Thoracic aorta (tissue), 2 donors: ENCODE results near the gene FCER1G. TPM values are rescaled to one million over a fixed set of nuclear protein-coding genes. Genes with fewer than 3 reads are reported as not detected.
A peak's percentile ranks its signal among the peaks of the same experiment; 100 is the strongest.

Experiments
- ATAC-seq: fragments of 150-250 bp; one replicate; pipeline ENCODE4 v1.8.0; 2017; ENCODE audit warnings: low read depth; ENCODE audit not compliant: insufficient number of reproducible peaks, low FRiP score
- DNase-seq: peaks from one replicate; pipeline ENCODE4 v3.0.0-alpha.2; 2020; ENCODE audit warnings: low spot score
- H3K27ac ChIP-seq, 2 donors: fragments of 200-600 bp; sonication (generic); 1 replicate in 1 of 2; 2 replicates in 1 of 2; pipeline ENCODE4 v1.5.1; 2016; ENCODE audit warnings: mild to moderate bottlenecking in 2 of 2, moderate library complexity in 2 of 2
- H3K27me3 ChIP-seq: fragments of 200-600 bp; sonication (generic); replicated peaks from 2 replicates; pipeline ENCODE4 v1.6.0; 2016; ENCODE audit warnings: mild to moderate bottlenecking; ENCODE audit not compliant: insufficient read depth
- H3K36me3 ChIP-seq: fragments of 200-600 bp; sonication (generic); one replicate; pipeline ENCODE4 v1.5.1; 2016
- H3K4me1 ChIP-seq, 2 donors: fragments of 200-600 bp; sonication (generic); 1 replicate in 1 of 2; 2 replicates in 1 of 2; pipeline versions ENCODE4 v1.5.1 to v1.6.0; 2016; ENCODE audit warnings: low read depth in 2 of 2, mild to moderate bottlenecking in 1 of 2; ENCODE audit not compliant: control insufficient read depth in 1 of 2
- H3K4me3 ChIP-seq: fragments of 200-600 bp; sonication (generic); 2 replicates; pipeline ENCODE4 v1.5.1; 2016; ENCODE audit warnings: mild to moderate bottlenecking
- H3K9me3 ChIP-seq: fragments of 200-600 bp; sonication (generic); 2 replicates; pipeline ENCODE4 v1.5.1; 2016
- total RNA-seq, 2 donors: library from RNA; depleted of rRNA; stranded (reverse); fragments of >200 nt; gene quantifications; one replicate each; pipeline versions ENCODE4 v1.1.0 to v1.2.3, GENCODE V29; 2016
- TF ChIP-seq, protein P1 (sequence below): fragments of 200-600 bp; sonication (generic); IDR thresholded peaks from one replicate; pipeline ENCODE4 v1.5.1; 2019; ENCODE audit warnings: antibody characterized with exemption

FCER1G gene
- total RNA-seq, 2 donors from 2014 or later = 82.9 to 101 TPM

DNA sequence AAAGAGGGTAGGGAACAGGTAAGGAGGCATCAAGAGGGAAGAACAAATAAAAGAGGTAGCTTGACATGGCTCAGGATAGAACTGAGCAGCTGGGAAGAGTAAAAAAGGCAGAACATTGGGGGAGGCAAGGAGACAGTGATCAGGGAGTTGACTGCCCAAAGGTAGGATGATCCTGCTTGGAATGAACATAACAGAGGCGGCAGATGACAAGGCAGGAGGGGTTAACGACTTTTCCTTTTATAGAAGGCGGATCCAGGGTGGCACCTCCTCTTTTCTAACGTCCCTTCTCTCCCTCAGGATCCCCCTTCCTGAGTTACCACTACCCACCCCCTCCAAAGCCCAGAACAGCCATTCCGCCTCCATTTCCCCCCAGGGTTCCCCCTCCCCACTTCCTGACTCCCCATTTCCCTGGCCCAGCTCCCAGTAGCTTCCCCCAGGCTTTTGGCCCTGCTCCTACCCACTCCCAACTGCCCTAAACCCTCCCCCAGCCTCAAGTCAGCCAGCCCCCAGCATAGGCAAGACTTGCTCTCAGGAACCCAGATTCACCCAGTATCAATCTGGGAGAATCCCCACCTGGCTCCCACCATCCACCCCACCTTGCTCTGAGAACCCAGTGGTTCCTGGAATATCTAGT lies 15.5 kb upstream of the FCER1G start:
- no peak for ATAC-seq
- H3K4me1 ChIP-seq = peaks cover 10 to 35% of the 10 kb centered on the region in 2 donors
- peak overlapping the region; percentile 94 to 99 for H3K27ac ChIP-seq
- H3K36me3 ChIP-seq = no peaks in the 10 kb centered on the region
- no peaks in the 10 kb centered on the region for H3K27me3 ChIP-seq
- H3K9me3 ChIP-seq = no peaks in the 10 kb centered on the region
- DNase-seq = no peak
- TF ChIP-seq, protein P1, sequence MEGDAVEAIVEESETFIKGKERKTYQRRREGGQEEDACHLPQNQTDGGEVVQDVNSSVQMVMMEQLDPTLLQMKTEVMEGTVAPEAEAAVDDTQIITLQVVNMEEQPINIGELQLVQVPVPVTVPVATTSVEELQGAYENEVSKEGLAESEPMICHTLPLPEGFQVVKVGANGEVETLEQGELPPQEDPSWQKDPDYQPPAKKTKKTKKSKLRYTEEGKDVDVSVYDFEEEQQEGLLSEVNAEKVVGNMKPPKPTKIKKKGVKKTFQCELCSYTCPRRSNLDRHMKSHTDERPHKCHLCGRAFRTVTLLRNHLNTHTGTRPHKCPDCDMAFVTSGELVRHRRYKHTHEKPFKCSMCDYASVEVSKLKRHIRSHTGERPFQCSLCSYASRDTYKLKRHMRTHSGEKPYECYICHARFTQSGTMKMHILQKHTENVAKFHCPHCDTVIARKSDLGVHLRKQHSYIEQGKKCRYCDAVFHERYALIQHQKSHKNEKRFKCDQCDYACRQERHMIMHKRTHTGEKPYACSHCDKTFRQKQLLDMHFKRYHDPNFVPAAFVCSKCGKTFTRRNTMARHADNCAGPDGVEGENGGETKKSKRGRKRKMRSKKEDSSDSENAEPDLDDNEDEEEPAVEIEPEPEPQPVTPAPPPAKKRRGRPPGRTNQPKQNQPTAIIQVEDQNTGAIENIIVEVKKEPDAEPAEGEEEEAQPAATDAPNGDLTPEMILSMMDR = no peak
- H3K4me3 ChIP-seq = no peak overlapping the region

DNA sequence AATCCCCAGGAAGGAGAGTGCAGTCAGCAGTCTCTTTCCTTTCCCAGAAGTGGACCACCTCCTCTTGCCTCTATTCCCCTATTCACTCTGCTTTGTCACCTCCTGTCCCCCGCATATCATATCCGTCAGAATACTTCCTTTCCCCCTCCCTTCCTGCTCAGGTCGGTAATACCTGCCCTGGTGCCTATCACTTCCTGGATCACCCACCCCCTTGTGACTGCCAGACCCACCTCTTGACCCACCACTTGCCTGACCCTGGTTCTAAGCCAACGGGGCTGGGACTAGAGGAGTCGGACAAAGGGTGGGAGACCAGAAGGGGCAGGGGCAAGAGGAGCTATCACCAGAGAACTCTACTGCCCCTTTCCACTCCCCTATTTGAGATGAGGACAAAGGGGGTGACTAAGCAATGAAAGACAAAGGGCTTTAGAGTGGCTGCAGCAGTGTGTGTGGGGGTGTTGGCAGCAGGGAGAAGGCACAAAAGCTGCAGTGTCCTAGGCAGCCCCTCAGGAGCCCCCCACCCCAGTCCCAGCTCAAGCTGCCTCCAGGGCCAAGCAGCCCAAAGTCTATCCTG lies 14.6 kb upstream of the FCER1G start:
- Histone ChIP-seq H3K9me3 (no peaks in the 10 kb centered on the region), H3K27me3 (no peaks in the 10 kb centered on the region), H3K4me3 (no peak overlapping the region), H3K27ac (peak overlapping the region; percentile 94 to 99), H3K36me3 (no peaks in the 10 kb centered on the region), H3K4me1 (peaks cover 13 to 35% of the 10 kb centered on the region in 2 donors)
- ATAC-seq (no peak), DNase-seq (no peak)
- TF ChIP-seq, protein P1 = no peak

DNA sequence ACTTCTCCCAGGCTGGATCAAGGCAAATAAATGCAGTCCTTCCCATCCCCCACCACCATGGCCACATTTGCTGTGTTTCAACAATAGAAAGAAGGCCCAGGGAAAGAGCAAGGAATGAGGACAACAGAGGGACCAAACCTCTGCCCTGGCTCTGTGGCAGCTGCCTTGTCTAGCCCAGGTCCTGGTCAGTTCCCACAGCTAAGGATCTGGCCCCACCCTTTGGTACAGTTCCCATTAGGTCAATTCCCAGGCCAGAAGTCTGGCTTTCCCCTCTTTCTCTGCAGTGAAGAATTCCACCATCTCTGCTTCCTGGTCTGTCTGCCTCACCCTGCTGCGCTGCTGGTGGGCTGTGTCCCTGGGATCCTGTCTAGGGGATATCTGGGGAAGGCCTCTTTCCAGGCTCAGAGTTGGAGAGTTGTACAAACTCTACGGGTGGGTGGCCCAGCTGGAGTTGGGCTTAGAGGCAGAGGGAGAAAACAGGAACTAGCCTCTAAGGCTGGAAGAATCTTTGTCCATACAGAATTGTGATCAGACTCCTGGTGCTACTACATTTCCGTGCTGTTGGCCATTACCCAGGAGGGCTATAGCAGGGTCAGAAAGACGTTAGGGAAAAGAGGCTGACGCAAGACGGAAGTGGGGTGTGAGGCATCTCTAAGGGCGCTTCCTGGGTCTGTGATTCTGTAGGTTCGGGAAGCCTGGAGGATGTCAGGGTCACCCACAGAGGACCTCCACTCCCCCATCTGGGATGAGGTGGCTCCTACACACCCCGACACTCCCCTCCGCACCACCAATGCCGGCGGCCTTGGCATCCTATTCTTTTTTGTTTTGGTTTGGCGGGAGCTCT lies 13.9 kb upstream of the FCER1G start:
- Histone ChIP-seq H3K27me3 (no peaks in the 10 kb centered on the region), H3K36me3 (peaks cover under 1% of the 10 kb centered on the region), H3K27ac (peak overlapping the region; percentile 94 to 99), H3K4me1 (peaks cover 13 to 35% of the 10 kb centered on the region in 2 donors), H3K4me3 (peak overlapping the region; percentile 86), H3K9me3 (no peaks in the 10 kb centered on the region)
- TF ChIP-seq, protein P1 = no peak
- ATAC-seq (no peak), DNase-seq (no peak)

DNA sequence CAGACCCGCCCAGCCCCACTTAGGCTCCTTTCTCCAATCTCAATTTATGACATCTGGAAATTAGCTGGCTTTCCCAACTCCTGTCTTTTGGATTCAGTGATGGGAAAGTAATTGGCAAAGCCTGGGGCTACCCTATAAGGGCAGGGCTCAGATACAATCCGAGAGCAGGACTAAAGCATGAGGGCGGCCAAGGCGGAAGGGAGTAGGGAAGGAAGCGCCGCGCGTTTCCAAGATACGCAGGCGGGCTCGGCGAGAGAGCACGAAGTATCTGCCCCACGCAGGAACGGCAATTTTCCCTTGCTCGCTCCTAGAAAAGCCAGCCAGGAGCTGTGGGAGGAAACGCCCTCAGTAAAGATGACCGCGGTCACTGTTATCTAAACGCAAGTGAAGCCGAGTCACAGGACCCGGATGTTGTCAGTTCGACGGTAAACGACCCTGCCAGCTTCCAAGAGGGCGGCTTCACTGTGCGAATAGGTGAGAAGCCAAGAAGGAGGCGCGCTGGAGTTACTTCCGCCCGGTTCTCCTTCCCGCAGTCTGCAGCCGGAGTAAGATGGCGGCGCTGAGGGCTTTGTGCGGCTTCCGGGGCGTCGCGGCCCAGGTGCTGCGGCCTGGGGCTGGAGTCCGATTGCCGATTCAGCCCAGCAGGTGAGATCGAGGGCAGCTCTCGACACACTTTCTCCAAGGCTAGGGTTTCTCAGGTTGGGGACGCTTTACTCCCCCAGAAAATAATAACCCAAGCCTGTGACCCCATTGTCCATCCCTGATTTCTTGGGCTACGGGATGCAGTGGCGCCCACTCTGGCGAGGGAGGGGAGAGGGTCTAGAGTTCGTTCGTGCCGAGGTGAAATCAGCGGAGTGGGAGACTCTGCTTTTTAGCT lies 13.0 kb upstream of the FCER1G start, which contains the start of gene NDUFS2:
Gene NDUFS2, plus strand, starts transcription at position 532 of the 877 bp plus-strand sequence. Its CDS starts 19 bp downstream, at position 551.
- peaks cover 13 to 41% of the 10 kb centered on the region in 2 donors for H3K4me1 ChIP-seq
- peak within 1 kb of the TSS; percentile 86 for H3K4me3 ChIP-seq
- H3K36me3 ChIP-seq = peaks cover 7% of the 10 kb centered on the region
- DNase-seq = peak; percentile 95
- peak within 1 kb of the TSS; percentile 94 to 99 for H3K27ac ChIP-seq
- no peaks in the 10 kb centered on the region for H3K9me3 ChIP-seq
- ATAC-seq = peak; percentile 94
- H3K27me3 ChIP-seq = no peaks in the 10 kb centered on the region
- TF ChIP-seq, protein P1 = no peak
